SK-N-SH treated with all-trans-retinoic acid at 6 μM for 48 hours (cell line): ENCODE data around the gene CCDC146.
"Not testable (repeated sequence)": the region's sequence is repeated elsewhere in the genome, so short reads cannot be mapped to it uniquely, and the experiment has no call there.

Experiments used
- ARNTL ChIP-seq: fragments of 450-650 bp; formaldehyde crosslinking; IDR thresholded peaks from 2 replicates; pipeline ENCODE4 v1.5.0; 2020; ENCODE audit warnings: low read depth, mild to moderate bottlenecking, moderate library complexity, borderline replicate concordance
- GLIS3 ChIP-seq: fragments of 250-450 bp; sonication (Bioruptor Pico); IDR thresholded peaks from 2 replicates; pipeline ENCODE4 v1.5.0; 2020; ENCODE audit warnings: mild to moderate bottlenecking, moderate library complexity
- OSR1 ChIP-seq: fragments of 250-450 bp; sonication (Bioruptor Pico); IDR thresholded peaks from 2 replicates; pipeline ENCODE4 v1.8.0; 2022; ENCODE audit warnings: moderate library complexity, mild to moderate bottlenecking, inconsistent platforms
- RARB ChIP-seq: fragments of 250-450 bp; sonication (Bioruptor Pico); IDR thresholded peaks from 2 replicates; pipeline ENCODE4 v1.8.0; 2021; ENCODE audit warnings: mild to moderate bottlenecking, moderate library complexity
- ZFP3 ChIP-seq: fragments of 250-450 bp; sonication (Bioruptor Pico); IDR thresholded peaks from 2 replicates; pipeline ENCODE4 v1.5.0; 2020; ENCODE audit warnings: mild to moderate bottlenecking, moderate library complexity
- ZFP30 ChIP-seq: fragments of 450-650 bp; formaldehyde crosslinking; IDR thresholded peaks from 2 replicates; pipeline ENCODE4 v1.5.0; 2022; ENCODE audit warnings: mild to moderate bottlenecking, moderate library complexity
- ZNF70 ChIP-seq: fragments of 450-650 bp; formaldehyde crosslinking; IDR thresholded peaks from 2 replicates; pipeline ENCODE4 v1.5.0; 2020; ENCODE audit warnings: mild to moderate bottlenecking, moderate library complexity
- ZNF8 ChIP-seq: fragments of 450-650 bp; formaldehyde crosslinking; IDR thresholded peaks from 2 replicates; pipeline ENCODE4 v1.5.0; 2020; ENCODE audit warnings: mild to moderate bottlenecking, moderate library complexity
- TF ChIP-seq, protein P1 (sequence below): fragments of 250-450 bp; sonication (Bioruptor Pico); IDR thresholded peaks from 2 replicates; pipeline ENCODE4 v1.8.0; 2020; ENCODE audit warnings: mild to moderate bottlenecking, moderate library complexity, borderline replicate concordance
- TF ChIP-seq, protein P2 (sequence below): fragments of 250-450 bp; sonication (Bioruptor Pico); IDR thresholded peaks from 2 replicates; pipeline ENCODE4 v1.5.1; 2020; ENCODE audit warnings: low read depth, mild to moderate bottlenecking, moderate library complexity
- TF ChIP-seq, protein P3 (sequence below): fragments of 250-450 bp; sonication (Bioruptor Pico); IDR thresholded peaks from 2 replicates; pipeline ENCODE4 v1.5.0; 2020; ENCODE audit warnings: mild to moderate bottlenecking, moderate library complexity

DNA sequence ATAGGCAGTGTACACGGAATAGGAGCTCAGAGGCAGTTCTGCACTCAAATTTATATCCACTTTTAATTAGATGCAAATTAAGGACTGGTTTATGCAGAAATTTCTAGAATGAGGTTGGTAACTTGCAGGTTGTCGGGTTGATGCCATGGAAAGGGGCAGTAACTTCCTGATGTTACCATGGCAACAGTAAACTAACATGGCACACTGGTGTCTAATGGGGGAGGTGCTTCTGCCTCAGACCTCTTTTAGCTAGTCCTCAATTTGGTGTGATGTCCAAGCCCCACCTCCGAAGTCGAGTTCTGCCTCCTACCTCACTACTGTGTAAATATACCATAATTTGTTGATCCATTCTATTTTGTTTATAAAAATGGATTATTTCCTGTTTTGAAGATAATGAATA, 52.0 kb downstream of the CCDC146 start:
- TF ChIP-seq RARB (CRISPR knock-in tag); OSR1 (CRISPR knock-in tag); ZFP30 (CRISPR knock-in tag); GLIS3 (CRISPR knock-in tag); ZNF70 (CRISPR knock-in tag); ZNF8 (CRISPR knock-in tag); ARNTL; ZFP3 (CRISPR knock-in tag): not testable (repeated sequence)
- TF ChIP-seq, protein P1, sequence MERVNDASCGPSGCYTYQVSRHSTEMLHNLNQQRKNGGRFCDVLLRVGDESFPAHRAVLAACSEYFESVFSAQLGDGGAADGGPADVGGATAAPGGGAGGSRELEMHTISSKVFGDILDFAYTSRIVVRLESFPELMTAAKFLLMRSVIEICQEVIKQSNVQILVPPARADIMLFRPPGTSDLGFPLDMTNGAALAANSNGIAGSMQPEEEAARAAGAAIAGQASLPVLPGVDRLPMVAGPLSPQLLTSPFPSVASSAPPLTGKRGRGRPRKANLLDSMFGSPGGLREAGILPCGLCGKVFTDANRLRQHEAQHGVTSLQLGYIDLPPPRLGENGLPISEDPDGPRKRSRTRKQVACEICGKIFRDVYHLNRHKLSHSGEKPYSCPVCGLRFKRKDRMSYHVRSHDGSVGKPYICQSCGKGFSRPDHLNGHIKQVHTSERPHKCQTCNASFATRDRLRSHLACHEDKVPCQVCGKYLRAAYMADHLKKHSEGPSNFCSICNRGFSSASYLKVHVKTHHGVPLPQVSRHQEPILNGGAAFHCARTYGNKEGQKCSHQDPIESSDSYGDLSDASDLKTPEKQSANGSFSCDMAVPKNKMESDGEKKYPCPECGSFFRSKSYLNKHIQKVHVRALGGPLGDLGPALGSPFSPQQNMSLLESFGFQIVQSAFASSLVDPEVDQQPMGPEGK (CRISPR knock-in tag): not testable (repeated sequence)
- TF ChIP-seq, protein P2, sequence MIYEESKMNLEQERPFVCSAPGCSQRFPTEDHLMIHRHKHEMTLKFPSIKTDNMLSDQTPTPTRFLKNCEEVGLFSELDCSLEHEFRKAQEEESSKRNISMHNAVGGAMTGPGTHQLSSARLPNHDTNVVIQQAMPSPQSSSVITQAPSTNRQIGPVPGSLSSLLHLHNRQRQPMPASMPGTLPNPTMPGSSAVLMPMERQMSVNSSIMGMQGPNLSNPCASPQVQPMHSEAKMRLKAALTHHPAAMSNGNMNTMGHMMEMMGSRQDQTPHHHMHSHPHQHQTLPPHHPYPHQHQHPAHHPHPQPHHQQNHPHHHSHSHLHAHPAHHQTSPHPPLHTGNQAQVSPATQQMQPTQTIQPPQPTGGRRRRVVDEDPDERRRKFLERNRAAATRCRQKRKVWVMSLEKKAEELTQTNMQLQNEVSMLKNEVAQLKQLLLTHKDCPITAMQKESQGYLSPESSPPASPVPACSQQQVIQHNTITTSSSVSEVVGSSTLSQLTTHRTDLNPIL (CRISPR knock-in tag): not testable (repeated sequence)
- TF ChIP-seq, protein P3, sequence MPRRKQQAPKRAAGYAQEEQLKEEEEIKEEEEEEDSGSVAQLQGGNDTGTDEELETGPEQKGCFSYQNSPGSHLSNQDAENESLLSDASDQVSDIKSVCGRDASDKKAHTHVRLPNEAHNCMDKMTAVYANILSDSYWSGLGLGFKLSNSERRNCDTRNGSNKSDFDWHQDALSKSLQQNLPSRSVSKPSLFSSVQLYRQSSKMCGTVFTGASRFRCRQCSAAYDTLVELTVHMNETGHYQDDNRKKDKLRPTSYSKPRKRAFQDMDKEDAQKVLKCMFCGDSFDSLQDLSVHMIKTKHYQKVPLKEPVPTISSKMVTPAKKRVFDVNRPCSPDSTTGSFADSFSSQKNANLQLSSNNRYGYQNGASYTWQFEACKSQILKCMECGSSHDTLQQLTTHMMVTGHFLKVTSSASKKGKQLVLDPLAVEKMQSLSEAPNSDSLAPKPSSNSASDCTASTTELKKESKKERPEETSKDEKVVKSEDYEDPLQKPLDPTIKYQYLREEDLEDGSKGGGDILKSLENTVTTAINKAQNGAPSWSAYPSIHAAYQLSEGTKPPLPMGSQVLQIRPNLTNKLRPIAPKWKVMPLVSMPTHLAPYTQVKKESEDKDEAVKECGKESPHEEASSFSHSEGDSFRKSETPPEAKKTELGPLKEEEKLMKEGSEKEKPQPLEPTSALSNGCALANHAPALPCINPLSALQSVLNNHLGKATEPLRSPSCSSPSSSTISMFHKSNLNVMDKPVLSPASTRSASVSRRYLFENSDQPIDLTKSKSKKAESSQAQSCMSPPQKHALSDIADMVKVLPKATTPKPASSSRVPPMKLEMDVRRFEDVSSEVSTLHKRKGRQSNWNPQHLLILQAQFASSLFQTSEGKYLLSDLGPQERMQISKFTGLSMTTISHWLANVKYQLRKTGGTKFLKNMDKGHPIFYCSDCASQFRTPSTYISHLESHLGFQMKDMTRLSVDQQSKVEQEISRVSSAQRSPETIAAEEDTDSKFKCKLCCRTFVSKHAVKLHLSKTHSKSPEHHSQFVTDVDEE (CRISPR knock-in tag): not testable (repeated sequence)
